HG02623 (cell line): ENCODE measurements around the gene FASLG.
"Not testable (repeated sequence)": the region's sequence is repeated elsewhere in the genome, so short reads cannot be mapped to it uniquely, and the experiment has no call there.

Experiments used
- ATAC-seq: cut with Tn5 transposase; IDR thresholded peaks from one replicate; pipeline ENCODE4 v1.9.1; 2021; ENCODE audit warnings: moderate library complexity; ENCODE audit not compliant: unreplicated experiment

Gene FASLG

GRCh38 chr1:172658871-172659453 lies at the start of gene FASLG:
Gene FASLG, plus strand, starts transcription at chr1:172659103. Its CDS starts 99 bp downstream, at chr1:172659202.
- no peak for ATAC-seq

- no peak for ATAC-seq
Observed at GRCh38 chr1:172609528-172609927, 49.4 kb upstream of the FASLG start.

GRCh38 chr1:172612478-172612877 lies 46.4 kb upstream of the FASLG start:
- no peak for ATAC-seq

GRCh38 chr1:172613294-172613693 lies 45.6 kb upstream of the FASLG start:
- ATAC-seq = no peak

DNA sequence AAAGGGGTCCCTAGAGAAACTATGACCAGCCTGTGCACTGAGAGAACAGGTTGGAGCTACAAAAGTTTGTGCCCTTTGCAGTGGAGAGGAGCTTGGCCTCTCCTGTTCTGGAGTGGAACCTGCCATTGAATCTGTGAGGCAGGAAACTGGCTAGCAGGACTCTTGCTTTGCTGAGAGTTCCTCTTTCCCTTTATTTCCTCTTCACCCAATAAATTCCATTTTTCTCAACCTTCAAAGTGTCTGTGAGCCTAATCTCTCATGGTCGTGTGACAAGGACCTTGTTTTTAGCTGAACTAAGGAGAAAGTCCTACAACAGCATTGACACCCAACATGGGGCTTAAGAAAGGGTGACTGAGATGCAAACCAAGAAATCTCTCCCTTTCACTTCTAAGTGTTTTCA lies 42.7 kb upstream of the FASLG start:
- ATAC-seq = no peak

DNA sequence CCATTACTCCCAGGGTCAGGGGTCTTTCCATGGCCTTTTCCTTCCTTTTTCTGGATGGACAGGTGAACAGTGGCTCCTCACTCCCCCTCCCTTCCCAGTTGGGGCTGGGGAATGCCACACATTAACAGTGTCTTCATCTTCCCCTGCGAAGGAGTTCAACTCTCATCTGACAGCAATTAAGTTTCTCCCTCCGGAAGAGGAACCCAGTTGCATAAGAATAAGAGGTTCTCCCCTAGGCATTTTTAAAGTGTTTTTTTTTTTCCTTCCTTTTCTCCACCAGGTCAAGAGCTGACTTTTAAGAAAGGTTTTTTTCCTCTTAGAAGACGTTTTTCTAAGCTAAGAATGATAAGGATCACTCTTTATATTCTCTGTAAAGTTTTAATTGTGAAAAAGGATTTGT lies 42.3 kb upstream of the FASLG start:
- ATAC-seq = no peak

GRCh38 chr1:172620603-172621002 lies 38.3 kb upstream of the FASLG start:
- not testable (repeated sequence) for ATAC-seq

- ATAC-seq = no peak
Observed at GRCh38 chr1:172622541-172622940, 36.4 kb upstream of the FASLG start.

DNA sequence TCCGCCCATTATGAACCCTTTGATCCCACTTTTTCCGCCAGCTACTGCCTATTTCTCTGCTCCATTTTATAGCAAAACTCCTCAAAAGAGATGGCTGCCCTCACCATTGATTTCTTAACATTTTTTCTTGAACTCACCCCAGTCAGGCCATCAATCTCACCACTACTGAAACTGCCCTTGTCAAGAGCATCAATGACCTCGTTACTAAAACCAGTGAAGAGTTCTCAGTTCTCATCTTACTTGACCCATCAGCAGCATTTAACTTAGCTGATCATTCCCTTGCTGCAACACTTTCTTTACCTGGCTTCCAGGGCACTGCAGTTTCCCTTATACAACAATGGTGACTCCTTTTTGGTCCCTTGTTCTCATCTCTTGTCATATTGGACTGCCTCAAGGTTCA lies 35.2 kb upstream of the FASLG start:
- no peak for ATAC-seq

DNA sequence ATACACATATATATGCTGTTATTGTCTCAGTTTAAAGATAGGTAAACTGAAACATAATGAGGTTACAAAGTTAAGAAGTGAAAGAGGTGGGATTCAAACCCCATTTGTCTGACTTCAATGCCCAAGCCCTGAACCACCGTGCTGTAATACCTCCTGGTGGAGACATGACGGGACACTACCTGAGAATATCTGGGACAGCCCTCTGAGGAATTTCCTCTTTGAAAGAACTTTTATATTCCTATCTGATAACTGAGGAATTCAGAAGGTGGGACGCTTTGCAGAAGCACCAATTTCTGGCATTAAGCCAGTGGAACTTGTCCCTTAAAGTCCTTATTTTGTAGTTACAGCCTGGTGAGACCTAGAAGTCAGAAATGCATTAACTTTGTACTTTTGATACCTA lies 32.1 kb upstream of the FASLG start:
- no peak for ATAC-seq

- ATAC-seq = no peak
Observed at GRCh38 chr1:172627702-172628101, 31.2 kb upstream of the FASLG start.

- no peak for ATAC-seq
Observed at GRCh38 chr1:172628401-172628800, 30.5 kb upstream of the FASLG start.

DNA sequence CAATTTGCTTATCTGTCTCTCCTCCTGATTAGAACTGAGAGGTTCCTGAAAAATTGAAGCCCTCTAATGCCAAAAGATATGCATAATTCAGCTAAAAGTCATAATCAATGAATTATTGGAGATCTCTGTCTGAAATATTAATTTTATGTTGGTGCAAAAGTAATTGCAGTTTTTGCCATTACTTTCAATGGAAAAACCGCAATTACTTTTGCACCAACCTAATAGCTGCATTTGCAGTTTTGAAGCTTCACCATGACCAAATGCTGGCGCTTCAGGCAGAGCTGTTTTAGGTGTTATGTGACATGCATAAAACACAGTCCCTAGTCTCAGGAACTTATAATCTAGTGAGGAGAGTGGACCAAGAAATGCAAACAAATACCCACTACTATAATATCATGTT lies 29.7 kb upstream of the FASLG start:
- ATAC-seq = no peak

DNA sequence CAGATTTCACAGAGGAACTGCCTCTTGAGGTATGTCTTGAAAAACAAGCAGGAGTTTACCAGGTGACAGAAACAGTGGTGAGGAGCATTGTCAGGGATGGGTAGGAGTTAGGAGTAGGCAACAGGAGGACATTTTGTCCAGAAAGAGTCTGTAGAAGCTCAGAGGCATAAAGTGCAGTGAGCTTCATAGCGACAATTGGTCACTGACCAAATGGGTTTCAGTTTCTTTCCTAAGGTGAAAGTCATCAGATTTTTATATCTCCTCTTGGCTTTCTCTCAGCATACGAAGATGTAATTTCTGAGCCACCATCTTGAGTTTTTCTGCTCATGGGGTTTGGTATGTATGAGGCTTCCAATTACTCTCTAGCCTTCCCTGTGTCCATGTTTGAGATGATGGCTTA lies 29.3 kb upstream of the FASLG start:
- no peak for ATAC-seq

GRCh38 chr1:172630056-172630818 lies 28.7 kb upstream of the FASLG start:
- no peak for ATAC-seq

GRCh38 chr1:172630868-172631267 lies 28.0 kb upstream of the FASLG start:
- no peak for ATAC-seq

DNA sequence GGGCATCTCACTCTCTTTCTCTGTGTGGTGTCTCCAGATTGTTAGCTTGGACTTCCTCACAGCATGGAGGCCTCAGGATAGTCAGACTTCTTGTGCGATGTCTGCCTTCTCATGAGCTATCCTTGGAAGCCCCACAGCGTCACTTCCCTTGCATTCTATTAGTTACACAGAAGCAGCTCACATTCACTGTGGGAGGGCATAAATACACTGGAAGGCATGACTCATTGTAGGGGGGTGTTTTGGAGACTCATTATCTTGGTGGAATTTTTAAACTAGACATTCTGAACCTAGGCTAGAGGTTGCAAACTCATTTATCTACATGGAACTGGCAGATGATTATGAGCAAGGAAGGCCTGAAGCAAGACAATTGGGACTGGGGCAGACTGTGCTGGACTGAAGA lies 21.4 kb upstream of the FASLG start:
- ATAC-seq = no peak

GRCh38 chr1:172638249-172638648 lies 20.7 kb upstream of the FASLG start:
- ATAC-seq = no peak

- ATAC-seq = peak; percentile 57
Observed at GRCh38 chr1:172638885-172639831, 19.7 kb upstream of the FASLG start.

GRCh38 chr1:172640111-172640510 lies 18.8 kb upstream of the FASLG start:
- no peak for ATAC-seq

- no peak for ATAC-seq
Observed at GRCh38 chr1:172641492-172641891, 17.4 kb upstream of the FASLG start.

DNA sequence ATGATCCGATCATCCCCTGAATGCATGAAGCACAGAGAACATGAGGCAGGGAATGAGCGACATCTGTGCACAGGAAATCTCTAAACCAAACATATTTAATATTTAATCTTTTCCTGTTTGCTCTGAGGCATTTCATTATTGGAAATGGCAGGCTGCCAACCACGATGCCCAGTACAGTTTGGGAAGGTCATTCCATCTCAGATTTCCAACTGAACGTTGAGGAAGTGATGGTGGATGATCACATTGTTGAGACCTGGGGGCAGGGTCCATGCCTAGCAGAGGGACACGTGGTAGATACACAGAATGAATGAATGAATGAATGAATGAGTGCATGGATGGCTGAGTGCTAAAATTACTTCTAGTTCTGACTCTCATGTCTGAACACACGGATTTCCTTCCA lies 15.9 kb upstream of the FASLG start:
- no peak for ATAC-seq
